AG04450 (cell line): ENCODE data around the gene CYS1. TPM values are rescaled to one million over a fixed set of nuclear protein-coding genes. Genes with fewer than 3 reads are reported as not detected.
"Not testable (repeated sequence)": the region's sequence is repeated elsewhere in the genome, so short reads cannot be mapped to it uniquely, and the experiment has no call there.

Experiments
- CTCF ChIA-PET: fragments of 300-600, 350-600 bp; formaldehyde crosslinking; extraction: SDS; loops from one replicate; lab custom pipeline; 2022; ENCODE audit warnings: antibody characterized with exemption, inconsistent platforms; lab: Charles Lee
- POLR2A ChIA-PET: fragments of 350-600 bp; formaldehyde crosslinking; extraction: SDS; loops from one replicate; lab custom pipeline; 2021; ENCODE audit warnings: antibody characterized with exemption, inconsistent platforms; lab: Yijun Ruan, JAX
- DNase-seq: peaks from one replicate; pipeline ENCODE4 v3.0.0-alpha.2; 2011; ENCODE audit warnings: low read depth, low spot score
- H3K27ac ChIP-seq: one replicate; pipeline ENCODE4 v1.5.1; 2012; ENCODE audit warnings: low read depth, low read length, control low read depth
- H3K27me3 ChIP-seq: one replicate; pipeline ENCODE4 v1.6.0; 2012; ENCODE audit warnings: low read length; ENCODE audit not compliant: control insufficient read depth, insufficient read depth
- H3K4me3 ChIP-seq: 2 replicates; pipeline ENCODE4 v1.5.1; 2011; ENCODE audit warnings: mild to moderate bottlenecking, low read depth, low read length, control low read depth
- H3K9me3 ChIP-seq: 2 replicates; pipeline ENCODE4 v1.5.1; 2012; ENCODE audit warnings: low read length; ENCODE audit not compliant: control insufficient read depth, insufficient read depth
- polyA plus RNA-seq: library from polyadenylated mRNA; depleted of rRNA; stranded (reverse); fragments of >200 nt; gene quantifications from 2 replicates; pipeline ENCODE4 v1.2.3, GENCODE V29; 2011
- TF ChIP-seq, protein P1 (sequence below): IDR thresholded peaks from 2 replicates; pipeline ENCODE4 v1.5.1; 2011; ENCODE audit warnings: low read depth, low read length, control low read depth, inconsistent platforms

The CYS1 gene
- polyA plus RNA-seq, 1 experiment: 0.12 TPM

DNA sequence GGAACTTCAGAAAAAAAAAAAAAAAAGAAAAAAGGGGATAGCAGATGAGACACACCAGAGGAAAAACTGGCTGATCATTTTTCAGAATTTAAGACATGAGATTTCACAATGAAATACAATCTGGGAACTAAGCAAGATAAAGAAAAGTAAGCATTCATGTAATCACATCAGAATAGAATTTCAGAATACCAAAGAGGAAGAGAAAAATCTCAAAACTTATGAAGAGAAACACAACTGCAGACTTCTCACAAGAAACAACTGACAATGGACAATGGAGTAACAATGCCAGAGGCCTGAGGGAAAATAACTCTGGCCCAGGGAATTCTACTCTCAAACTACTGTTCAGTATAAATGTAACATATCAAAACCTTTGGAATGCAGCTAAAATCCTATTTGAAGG is 29.1 kb upstream of the CYS1 start:
- Histone ChIP-seq H3K9me3 (no peaks in the 10 kb centered on the region), H3K27ac (no peak overlapping the region), H3K4me3 (no peak overlapping the region), H3K27me3 (no peaks in the 10 kb centered on the region)
- ChIA-PET POLR2A (no interaction called here), CTCF (interaction anchor here (0.7 to 2.0 kb wide), 4 partner anchors 12 to 300 kb away, joined by 5 to 9 read pairs (median 6); no protein-coding TSS in a partner anchor)
- TF ChIP-seq, protein P1, sequence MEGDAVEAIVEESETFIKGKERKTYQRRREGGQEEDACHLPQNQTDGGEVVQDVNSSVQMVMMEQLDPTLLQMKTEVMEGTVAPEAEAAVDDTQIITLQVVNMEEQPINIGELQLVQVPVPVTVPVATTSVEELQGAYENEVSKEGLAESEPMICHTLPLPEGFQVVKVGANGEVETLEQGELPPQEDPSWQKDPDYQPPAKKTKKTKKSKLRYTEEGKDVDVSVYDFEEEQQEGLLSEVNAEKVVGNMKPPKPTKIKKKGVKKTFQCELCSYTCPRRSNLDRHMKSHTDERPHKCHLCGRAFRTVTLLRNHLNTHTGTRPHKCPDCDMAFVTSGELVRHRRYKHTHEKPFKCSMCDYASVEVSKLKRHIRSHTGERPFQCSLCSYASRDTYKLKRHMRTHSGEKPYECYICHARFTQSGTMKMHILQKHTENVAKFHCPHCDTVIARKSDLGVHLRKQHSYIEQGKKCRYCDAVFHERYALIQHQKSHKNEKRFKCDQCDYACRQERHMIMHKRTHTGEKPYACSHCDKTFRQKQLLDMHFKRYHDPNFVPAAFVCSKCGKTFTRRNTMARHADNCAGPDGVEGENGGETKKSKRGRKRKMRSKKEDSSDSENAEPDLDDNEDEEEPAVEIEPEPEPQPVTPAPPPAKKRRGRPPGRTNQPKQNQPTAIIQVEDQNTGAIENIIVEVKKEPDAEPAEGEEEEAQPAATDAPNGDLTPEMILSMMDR: no peak
- no peak for DNase-seq

DNA sequence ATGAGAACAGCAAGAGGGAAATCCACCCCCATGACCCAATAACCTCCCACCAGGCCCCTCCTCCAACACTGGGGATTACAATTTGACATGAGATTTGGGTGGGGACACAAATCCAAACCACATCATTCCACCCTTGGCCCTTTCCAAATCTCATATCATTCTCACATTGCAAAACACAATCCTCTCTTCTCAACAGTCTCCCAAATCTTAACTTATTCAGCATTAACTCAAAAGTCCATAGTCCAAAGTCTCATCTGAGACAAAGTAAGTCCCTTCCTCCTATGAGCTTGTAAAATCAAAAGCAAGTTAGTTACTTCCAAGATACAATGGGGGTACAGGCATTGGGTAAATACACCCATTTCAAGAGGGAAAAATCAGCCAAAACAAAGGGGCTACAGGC is 24.7 kb upstream of the CYS1 start:
- CTCF ChIA-PET: interaction anchor here (0.9 kb wide), 1 partner anchor 32 kb away, joined by 3 read pairs; no protein-coding TSS in a partner anchor
- POLR2A ChIA-PET, H3K9me3 ChIP-seq, H3K27ac ChIP-seq, DNase-seq, H3K27me3 ChIP-seq, H3K4me3 ChIP-seq: not testable (repeated sequence)

DNA sequence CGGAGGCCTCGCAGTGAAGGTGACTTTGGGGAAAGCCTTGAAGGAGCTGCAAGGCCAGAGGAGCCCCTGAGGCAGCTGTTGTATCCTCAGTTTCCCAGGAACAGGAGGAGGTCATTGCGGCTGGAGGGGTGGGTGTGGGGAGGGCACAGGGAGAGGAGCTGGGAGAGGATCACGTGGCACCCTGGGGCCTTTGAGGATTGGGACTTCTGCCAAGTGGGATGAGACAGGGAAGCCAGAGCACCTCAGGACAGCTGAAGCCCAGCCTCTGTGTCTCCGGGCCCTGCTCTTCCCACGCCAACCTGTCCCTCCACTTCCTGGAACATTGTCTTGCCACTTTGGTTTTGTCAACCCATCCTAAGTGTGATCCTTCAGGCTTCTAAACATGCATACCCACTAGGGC is 23.0 kb upstream of the CYS1 start:
- ChIA-PET POLR2A (no interaction called here), CTCF (interaction anchor here (1.5 kb wide), 1 partner anchor 306 kb away, joined by 6 read pairs; no protein-coding TSS in a partner anchor)
- Histone ChIP-seq H3K4me3 (no peak overlapping the region), H3K27ac (no peak overlapping the region), H3K27me3 (no peaks in the 10 kb centered on the region), H3K9me3 (no peaks in the 10 kb centered on the region)
- TF ChIP-seq, protein P1: no peak
- DNase-seq: no peak

DNA sequence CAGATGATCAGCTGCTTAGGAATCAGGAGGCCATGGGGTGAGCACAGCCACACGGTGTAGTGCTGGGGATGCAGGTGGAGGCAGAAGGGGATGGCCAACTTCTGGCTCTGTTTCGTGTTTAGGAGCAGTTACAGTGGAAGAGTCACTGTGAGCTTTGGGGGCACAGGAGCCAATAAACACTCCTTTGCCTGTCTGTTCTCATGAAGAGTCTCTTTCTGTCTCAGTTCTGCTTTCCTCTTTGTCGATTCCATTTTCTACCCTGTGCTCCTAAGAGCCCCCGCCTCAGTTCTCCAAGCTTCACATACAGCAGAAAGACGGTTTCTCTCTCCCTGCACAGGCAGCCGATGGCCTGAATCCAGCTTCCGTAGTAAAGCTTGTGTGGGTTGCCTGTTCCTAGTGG is 21.3 kb upstream of the CYS1 start:
- no peak for DNase-seq
- ChIA-PET CTCF (interaction anchor here (0.7 to 1.1 kb wide), 3 partner anchors 29 to 334 kb away, joined by 3 to 4 read pairs (median 4); no protein-coding TSS in a partner anchor), POLR2A (no interaction called here)
- Histone ChIP-seq H3K27me3 (no peaks in the 10 kb centered on the region), H3K27ac (no peak overlapping the region), H3K9me3 (no peaks in the 10 kb centered on the region), H3K4me3 (no peak overlapping the region)
- TF ChIP-seq, protein P1: no peak

DNA sequence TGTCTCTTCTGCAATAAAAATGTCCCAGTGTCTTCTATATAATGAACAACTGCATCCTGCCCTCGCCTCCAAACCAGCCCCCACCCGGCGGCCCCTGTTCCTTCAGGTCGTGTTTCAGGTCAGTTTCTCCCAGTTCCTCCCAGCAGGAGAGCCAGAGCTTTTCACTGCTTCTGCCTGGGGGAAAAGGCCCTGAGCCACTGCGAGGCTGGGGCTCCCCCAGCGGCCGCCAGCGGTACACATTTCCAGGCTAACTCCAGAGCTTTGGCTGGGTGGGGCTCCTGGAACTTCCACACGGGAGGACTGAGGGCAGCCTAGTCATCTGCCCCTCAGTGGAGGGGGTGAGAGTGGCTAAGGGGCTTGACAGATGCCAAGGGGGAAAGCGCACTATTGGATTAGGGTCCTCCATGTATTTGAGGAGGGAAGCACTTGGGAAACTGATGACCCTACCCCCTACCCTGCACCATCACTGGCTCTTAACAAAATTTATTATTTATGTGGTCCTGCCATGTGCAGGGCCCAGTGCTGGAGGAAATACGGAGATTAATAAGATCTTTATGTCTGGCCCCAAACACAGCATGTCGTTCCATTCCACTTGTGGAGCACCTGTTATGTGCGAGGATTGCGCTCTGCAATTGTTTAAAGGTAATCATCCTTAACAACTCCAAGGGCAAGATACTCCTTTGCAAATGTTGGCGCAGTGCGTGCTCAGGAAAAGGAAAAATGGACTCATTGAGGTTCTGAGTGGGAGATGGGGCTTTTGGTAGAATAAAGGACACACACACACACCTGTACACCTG is 17.3 kb upstream of the CYS1 start:
- DNase-seq: no peak
- POLR2A ChIA-PET: interaction anchor here (0.7 to 1.1 kb wide), 3 partner anchors 18 to 40 kb away, joined by 3 to 4 read pairs (median 3); no protein-coding TSS in a partner anchor
- TF ChIP-seq, protein P1: peak; percentile 95

More for the DNA sequence above, 17.3 kb upstream of the CYS1 start:
- Histone ChIP-seq H3K27ac (no peak overlapping the region), H3K9me3 (no peaks in the 10 kb centered on the region), H3K27me3 (peaks cover 2% of the 10 kb centered on the region), H3K4me3 (no peak overlapping the region)
- CTCF ChIA-PET: interaction anchor here (0.5 to 4.8 kb wide), 26 partner anchors 10 to 541 kb away, joined by 3 to 99 read pairs (median 4); no protein-coding TSS in a partner anchor
